GM19328 (cell line): ENCODE data around the gene ACTL6B.
A peak's percentile ranks its signal among the peaks of the same experiment; 100 is the strongest.
"Not testable (repeated sequence)": the region's sequence is repeated elsewhere in the genome, so short reads cannot be mapped to it uniquely, and the experiment has no call there.

Source experiments
- ATAC-seq: cut with Tn5 transposase; IDR thresholded peaks from one replicate; pipeline ENCODE4 v1.9.1; 2021; ENCODE audit warnings: mild to moderate bottlenecking, moderate library complexity; ENCODE audit not compliant: unreplicated experiment

The ACTL6B gene

GRCh38 chr7:100655908-100656674 lies at the start of gene ACTL6B:
ACTL6B (minus strand) TSS chr7:100656448; CDS start chr7:100656354, 94 bp downstream.
- ATAC-seq = no peak

GRCh38 chr7:100705320-100705752 lies 49.1 kb upstream of the ACTL6B start:
- ATAC-seq = peak; percentile 43

- not testable (repeated sequence) for ATAC-seq
Measured at GRCh38 chr7:100701089-100701488, 44.8 kb upstream of the ACTL6B start.

GRCh38 chr7:100699018-100699417 lies 42.8 kb upstream of the ACTL6B start:
- ATAC-seq = no peak

- no peak for ATAC-seq
Measured at GRCh38 chr7:100696123-100696521, 39.9 kb upstream of the ACTL6B start.

- no peak for ATAC-seq
Measured at GRCh38 chr7:100694098-100694745, 38.0 kb upstream of the ACTL6B start, which contains the start of gene GIGYF1. GIGYF1 (minus strand) TSS chr7:100694250; CDS start chr7:100688238, 6,012 bp downstream.

- no peak for ATAC-seq
Measured at GRCh38 chr7:100693312-100694097, 37.3 kb upstream of the ACTL6B start.

- no peak for ATAC-seq
Measured at GRCh38 chr7:100692578-100692961, 36.3 kb upstream of the ACTL6B start.

GRCh38 chr7:100691676-100692577 lies 35.7 kb upstream of the ACTL6B start:
- no peak for ATAC-seq

GRCh38 chr7:100689230-100690135 lies 33.2 kb upstream of the ACTL6B start:
- no peak for ATAC-seq

GRCh38 chr7:100688326-100688860 lies 32.1 kb upstream of the ACTL6B start:
- ATAC-seq = no peak

GRCh38 chr7:100687751-100688300 lies 31.6 kb upstream of the ACTL6B start:
- ATAC-seq = no peak

- ATAC-seq = no peak
Measured at GRCh38 chr7:100687261-100687660, 31.0 kb upstream of the ACTL6B start.

- no peak for ATAC-seq
Measured at GRCh38 chr7:100686822-100687211, 30.6 kb upstream of the ACTL6B start.

- no peak for ATAC-seq
Measured at GRCh38 chr7:100686201-100686821, 30.1 kb upstream of the ACTL6B start.

- no peak for ATAC-seq
Measured at GRCh38 chr7:100685631-100686145, 29.4 kb upstream of the ACTL6B start.

GRCh38 chr7:100685049-100685605 lies 28.9 kb upstream of the ACTL6B start:
- no peak for ATAC-seq

GRCh38 chr7:100684534-100685042 lies 28.3 kb upstream of the ACTL6B start:
- no peak for ATAC-seq
